GM12872 (cell line): ENCODE results near the gene RADIL.

Experiments used
- TF ChIP-seq, protein P1 (sequence below): IDR thresholded peaks from 3 replicates; pipeline ENCODE4 v1.5.1; 2011; ENCODE audit warnings: low read depth, mild to moderate bottlenecking, low read length, moderate library complexity; ENCODE audit not compliant: insufficient read depth

RADIL gene

DNA sequence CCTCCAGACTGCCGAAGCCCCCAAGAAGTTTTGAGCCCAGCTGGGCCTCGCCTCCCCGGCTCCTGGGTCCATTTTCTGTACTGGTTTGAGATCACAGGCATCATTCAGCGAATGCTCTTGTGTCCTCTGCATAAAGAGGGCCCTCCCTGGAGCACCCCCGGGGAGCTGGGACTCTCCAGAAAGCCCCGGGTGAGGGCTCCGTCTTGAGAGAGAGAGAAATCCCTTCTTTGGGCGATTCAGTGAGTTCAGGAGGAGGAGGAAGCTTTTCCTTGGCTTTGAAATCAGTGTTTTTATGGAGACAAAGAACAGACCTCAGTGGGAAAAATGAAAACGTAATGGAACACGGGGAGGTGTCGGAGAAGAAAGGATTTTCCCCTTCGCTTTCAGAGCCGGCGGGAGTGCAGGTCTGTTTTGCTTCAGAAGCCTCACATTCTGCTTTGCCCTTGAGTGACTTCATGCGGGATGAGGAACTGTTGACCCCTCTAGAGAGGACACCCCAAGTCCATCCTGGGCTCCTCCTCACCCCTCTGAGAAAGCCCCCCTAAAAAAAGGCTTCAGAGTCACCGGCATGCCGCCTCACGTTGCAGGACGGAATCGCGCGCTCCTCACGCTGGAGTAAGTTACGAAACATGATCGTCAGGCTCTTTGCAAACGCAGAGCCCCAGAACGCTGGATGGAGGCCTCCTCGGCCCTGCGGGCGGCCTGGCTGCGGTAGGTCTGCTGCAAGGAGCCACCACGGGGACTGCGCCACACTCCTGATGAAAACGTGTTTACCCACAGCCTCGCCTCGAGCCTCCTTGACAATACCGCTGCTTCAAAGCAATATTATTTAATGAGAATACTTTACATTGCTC is 116.6 kb downstream of the RADIL start:
- TF ChIP-seq, protein P1, sequence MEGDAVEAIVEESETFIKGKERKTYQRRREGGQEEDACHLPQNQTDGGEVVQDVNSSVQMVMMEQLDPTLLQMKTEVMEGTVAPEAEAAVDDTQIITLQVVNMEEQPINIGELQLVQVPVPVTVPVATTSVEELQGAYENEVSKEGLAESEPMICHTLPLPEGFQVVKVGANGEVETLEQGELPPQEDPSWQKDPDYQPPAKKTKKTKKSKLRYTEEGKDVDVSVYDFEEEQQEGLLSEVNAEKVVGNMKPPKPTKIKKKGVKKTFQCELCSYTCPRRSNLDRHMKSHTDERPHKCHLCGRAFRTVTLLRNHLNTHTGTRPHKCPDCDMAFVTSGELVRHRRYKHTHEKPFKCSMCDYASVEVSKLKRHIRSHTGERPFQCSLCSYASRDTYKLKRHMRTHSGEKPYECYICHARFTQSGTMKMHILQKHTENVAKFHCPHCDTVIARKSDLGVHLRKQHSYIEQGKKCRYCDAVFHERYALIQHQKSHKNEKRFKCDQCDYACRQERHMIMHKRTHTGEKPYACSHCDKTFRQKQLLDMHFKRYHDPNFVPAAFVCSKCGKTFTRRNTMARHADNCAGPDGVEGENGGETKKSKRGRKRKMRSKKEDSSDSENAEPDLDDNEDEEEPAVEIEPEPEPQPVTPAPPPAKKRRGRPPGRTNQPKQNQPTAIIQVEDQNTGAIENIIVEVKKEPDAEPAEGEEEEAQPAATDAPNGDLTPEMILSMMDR, result no peak

- TF ChIP-seq, protein P1, result no peak
These were observed 117.6 kb downstream of the RADIL start for GRCh38 chr7:4765776-4766490.

DNA sequence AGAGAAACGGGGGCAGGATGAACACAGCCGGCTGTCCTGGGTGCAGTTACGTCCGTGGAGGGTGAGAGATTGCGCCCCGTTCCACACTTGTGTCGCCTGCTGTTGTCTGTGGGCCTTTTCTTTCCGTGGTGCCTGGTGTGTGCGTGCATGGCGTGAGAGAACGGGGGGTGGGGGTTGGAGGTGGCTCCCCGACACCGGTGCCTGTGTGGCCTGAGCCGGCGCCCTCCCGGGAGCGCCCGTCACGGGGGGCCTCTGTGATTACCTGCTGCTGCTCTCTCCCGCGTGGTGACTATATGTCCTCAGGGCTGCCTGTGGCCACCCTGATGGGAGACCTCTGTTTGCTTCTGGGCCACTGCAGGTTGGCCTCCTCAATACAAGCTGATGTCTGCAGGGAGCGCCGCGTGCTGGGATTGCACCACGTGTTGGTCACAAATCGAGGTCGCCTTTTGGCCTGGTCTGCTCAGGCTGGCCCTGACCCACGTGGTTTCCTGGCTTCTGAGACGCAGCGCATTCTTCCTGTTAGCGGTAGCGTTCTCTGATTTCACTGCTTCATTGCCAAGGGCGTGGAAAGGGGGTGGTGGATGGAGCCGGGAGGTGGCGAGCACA is 119.0 kb downstream of the RADIL start:
- TF ChIP-seq, protein P1, result no peak

GRCh38 chr7:4763794-4764185 is 119.7 kb downstream of the RADIL start:
- TF ChIP-seq, protein P1, result no peak

GRCh38 chr7:4763091-4763793 is 120.3 kb downstream of the RADIL start:
- TF ChIP-seq, protein P1, result no peak

GRCh38 chr7:4762121-4763055 is 121.1 kb downstream of the RADIL start:
- TF ChIP-seq, protein P1, result no peak
